Astrocyte (in vitro differentiated cells and primary cell): ENCODE data around the gene YAF2. TPM values are rescaled to one million over a fixed set of nuclear protein-coding genes. Genes with fewer than 3 reads are reported as not detected.

ENCODE experiments used
- DNase-seq: peaks from one replicate; pipeline ENCODE4 v3.0.0-alpha.2; 2010; ENCODE audit warnings: low read depth
- FAIRE-seq: peaks from 2 replicates; lab custom pipeline; 2011; peaks lifted over from hg19 to GRCh38; lab: Jason Lieb, UNC
- H2AFZ ChIP-seq: 2 replicates; pipeline ENCODE4 v1.6.0; 2012; ENCODE audit warnings: low read depth, low read length, inconsistent platforms
- H3K27ac ChIP-seq: 2 replicates; pipeline ENCODE4 v1.5.1; 2011; ENCODE audit warnings: low read depth, low read length, inconsistent platforms
- H3K27me3 ChIP-seq: 2 replicates; pipeline ENCODE4 v1.6.0; 2011; ENCODE audit warnings: low read length, inconsistent platforms; ENCODE audit not compliant: insufficient read depth
- H3K36me3 ChIP-seq: 2 replicates; pipeline ENCODE4 v1.5.1; 2011; ENCODE audit warnings: low read length, inconsistent platforms; ENCODE audit not compliant: insufficient read depth
- H3K4me1 ChIP-seq: 2 replicates; pipeline ENCODE4 v1.5.1; 2011; ENCODE audit warnings: low read length, inconsistent platforms; ENCODE audit not compliant: insufficient read depth
- H3K4me2 ChIP-seq: 2 replicates; pipeline ENCODE4 v1.6.0; 2012; ENCODE audit warnings: low read length, inconsistent platforms
- H3K4me3 ChIP-seq: 2 replicates; pipeline ENCODE4 v1.5.1; 2011; ENCODE audit warnings: low read depth, mild to moderate bottlenecking, low read length, inconsistent platforms; ENCODE audit not compliant: insufficient read depth
- H3K79me2 ChIP-seq: 2 replicates; pipeline ENCODE4 v1.6.0; 2012; ENCODE audit warnings: mild to moderate bottlenecking, low read length, inconsistent platforms; ENCODE audit not compliant: insufficient read depth
- H3K9ac ChIP-seq: 2 replicates; pipeline ENCODE4 v1.6.0; 2012; ENCODE audit warnings: mild to moderate bottlenecking, low read length, inconsistent platforms
- H3K9me3 ChIP-seq: 2 replicates; pipeline ENCODE4 v1.5.1; 2012; ENCODE audit warnings: low read depth, mild to moderate bottlenecking, low read length, inconsistent platforms; ENCODE audit not compliant: insufficient read depth
- H4K20me1 ChIP-seq: 2 replicates; pipeline ENCODE4 v1.6.0; 2012; ENCODE audit warnings: low read length, inconsistent platforms; ENCODE audit not compliant: insufficient read depth
- H3K27ac Mint-ChIP-seq: one replicate; pipeline ENCODE4 v1.8.0; 2021; ENCODE audit warnings: mild to moderate bottlenecking, mixed read lengths; ENCODE audit not compliant: unreplicated experiment
- H3K27me3 Mint-ChIP-seq: one replicate; pipeline ENCODE4 v1.8.0; 2021; ENCODE audit warnings: low read depth, mixed read lengths; ENCODE audit not compliant: unreplicated experiment
- H3K36me3 Mint-ChIP-seq: one replicate; pipeline ENCODE4 v1.8.0; 2021; ENCODE audit warnings: low read depth, mixed read lengths; ENCODE audit not compliant: unreplicated experiment
- H3K4me1 Mint-ChIP-seq: one replicate; pipeline ENCODE4 v1.8.0; 2021; ENCODE audit warnings: low read depth, mixed read lengths; ENCODE audit not compliant: unreplicated experiment
- H3K4me3 Mint-ChIP-seq: one replicate; pipeline ENCODE4 v1.8.0; 2021; ENCODE audit warnings: mild to moderate bottlenecking, moderate library complexity, mixed read lengths; ENCODE audit not compliant: unreplicated experiment
- H3K9me3 Mint-ChIP-seq: one replicate; pipeline ENCODE4 v1.8.0; 2021; ENCODE audit warnings: mild to moderate bottlenecking, mixed read lengths; ENCODE audit not compliant: unreplicated experiment
- CTCF ChIP-seq: IDR thresholded peaks from 2 replicates; pipeline ENCODE4 v1.5.1; 2011; ENCODE audit warnings: low read depth, mild to moderate bottlenecking, inconsistent platforms, low read length, moderate library complexity; ENCODE audit not compliant: insufficient read depth
- EZH2 ChIP-seq: IDR thresholded peaks from 2 replicates; pipeline ENCODE4 v1.6.1; 2012; ENCODE audit warnings: mild to moderate bottlenecking, low read length, inconsistent platforms; ENCODE audit not compliant: insufficient read depth
- total RNA-seq: library from RNA; stranded (reverse); gene quantifications from 2 replicates; pipeline ENCODE4 v1.2.1, GENCODE V29; 2021

Gene YAF2
- total RNA-seq, 1 donor from 2014 or later, result 28.6 TPM

- TF ChIP-seq CTCF (no peak), EZH2 (no peak)
- no peak overlapping the region for H3K9ac ChIP-seq
- no peaks in the 10 kb centered on the region for H3K27me3 ChIP-seq
- Mint-ChIP-seq H3K9me3 (no peaks in the 10 kb centered on the region), H3K4me1 (peaks cover 2% of the 10 kb centered on the region), H3K27ac (no peak overlapping the region), H3K36me3 (peaks cover 2% of the 10 kb centered on the region), H3K27me3 (no peaks in the 10 kb centered on the region), H3K4me3 (no peak overlapping the region)
- no peaks in the 10 kb centered on the region for H3K36me3 ChIP-seq
- DNase-seq (no peak), FAIRE-seq (no peak)
- H3K9me3 ChIP-seq, result no peaks in the 10 kb centered on the region
- H3K4me2 ChIP-seq, result no peak overlapping the region
- H3K79me2 ChIP-seq, result peaks cover 6% of the 10 kb centered on the region
- peaks cover 4% of the 10 kb centered on the region for H4K20me1 ChIP-seq
- H3K27ac ChIP-seq, result no peak overlapping the region
- H2AFZ ChIP-seq, result no peak overlapping the region
- no peak overlapping the region for H3K4me3 ChIP-seq
- no peaks in the 10 kb centered on the region for H3K4me1 ChIP-seq
Observed at GRCh38 chr12:42187799-42188198, 50.2 kb downstream of the YAF2 start.

GRCh38 chr12:42186793-42187192 is 51.3 kb downstream of the YAF2 start:
- peaks cover 3% of the 10 kb centered on the region for H3K79me2 ChIP-seq
- Mint-ChIP-seq H3K36me3 (peaks cover 5% of the 10 kb centered on the region), H3K9me3 (no peaks in the 10 kb centered on the region), H3K4me1 (peaks cover 2% of the 10 kb centered on the region), H3K27ac (no peak overlapping the region), H3K4me3 (no peak overlapping the region), H3K27me3 (no peaks in the 10 kb centered on the region)
- peaks cover 4% of the 10 kb centered on the region for H4K20me1 ChIP-seq
- H3K9ac ChIP-seq, result no peak overlapping the region
- H3K27ac ChIP-seq, result no peak overlapping the region
- no peaks in the 10 kb centered on the region for H3K4me1 ChIP-seq
- H3K27me3 ChIP-seq, result no peaks in the 10 kb centered on the region
- TF ChIP-seq CTCF (no peak), EZH2 (no peak)
- no peak overlapping the region for H3K4me2 ChIP-seq
- H2AFZ ChIP-seq, result no peak overlapping the region
- H3K36me3 ChIP-seq, result no peaks in the 10 kb centered on the region
- H3K9me3 ChIP-seq, result no peaks in the 10 kb centered on the region
- H3K4me3 ChIP-seq, result no peak overlapping the region
- DNase-seq (no peak), FAIRE-seq (no peak)

GRCh38 chr12:42182394-42182793 is 55.7 kb downstream of the YAF2 start:
- Mint-ChIP-seq H3K27me3 (no peaks in the 10 kb centered on the region), H3K36me3 (peaks cover 8% of the 10 kb centered on the region), H3K27ac (no peak overlapping the region), H3K4me3 (no peak overlapping the region), H3K4me1 (peaks cover 4% of the 10 kb centered on the region), H3K9me3 (no peaks in the 10 kb centered on the region)
- Histone ChIP-seq H3K79me2 (peaks cover 5% of the 10 kb centered on the region), H3K4me3 (no peak overlapping the region), H3K4me1 (no peaks in the 10 kb centered on the region), H2AFZ (no peak overlapping the region), H3K4me2 (no peak overlapping the region), H3K9ac (no peak overlapping the region), H3K27me3 (no peaks in the 10 kb centered on the region), H3K36me3 (peaks cover 2% of the 10 kb centered on the region), H3K27ac (no peak overlapping the region), H4K20me1 (peaks cover 4% of the 10 kb centered on the region), H3K9me3 (no peaks in the 10 kb centered on the region)
- no peak for FAIRE-seq
- DNase-seq, result no peak
- no peak for TF ChIP-seq CTCF
- no peak for TF ChIP-seq EZH2
